Mesenchymal stem cell (in vitro differentiated cells and primary cell): ENCODE measurements around the gene SORCS1.

Experiments
- DNase-seq: peaks from one replicate; pipeline ENCODE4 v3.0.0-alpha.2; 2013
- H2AFZ ChIP-seq: one replicate; pipeline ENCODE4 v1.6.1; 2013; ENCODE audit warnings: low read depth, mild to moderate bottlenecking, control low read depth, inconsistent platforms, low read length, moderate library complexity
- H2AK5ac ChIP-seq: 2 replicates; pipeline ENCODE4 v1.6.1; 2013; ENCODE audit warnings: low read length, moderate library complexity, mild to moderate bottlenecking, inconsistent platforms; ENCODE audit not compliant: severe bottlenecking
- H2BK120ac ChIP-seq: one replicate; pipeline ENCODE4 v1.6.1; 2013; ENCODE audit warnings: low read depth, mild to moderate bottlenecking, inconsistent platforms, low read length, moderate library complexity
- H2BK12ac ChIP-seq, 2 experiments: one replicate each; pipeline ENCODE4 v1.6.1; 2013; ENCODE audit warnings: inconsistent platforms in 2 of 2, low read length in 2 of 2, mild to moderate bottlenecking in 2 of 2, moderate library complexity in 2 of 2, control low read depth in 1 of 2
- H2BK15ac ChIP-seq: one replicate; pipeline ENCODE4 v1.6.1; 2013; ENCODE audit warnings: mild to moderate bottlenecking, low read depth, inconsistent platforms; ENCODE audit not compliant: poor library complexity, severe bottlenecking
- H2BK5ac ChIP-seq: 2 replicates; pipeline ENCODE4 v1.6.1; 2013; ENCODE audit warnings: low read depth, mild to moderate bottlenecking, low read length, control low read depth, inconsistent platforms; ENCODE audit not compliant: poor library complexity, severe bottlenecking
- H3K14ac ChIP-seq, 2 experiments: one replicate each; pipeline ENCODE4 v1.6.1; 2013; ENCODE audit warnings: inconsistent platforms in 2 of 2, low read length in 2 of 2, control low read depth in 1 of 2, mild to moderate bottlenecking in 1 of 2, moderate library complexity in 1 of 2
- H3K18ac ChIP-seq, 2 experiments: one replicate each; pipeline ENCODE4 v1.6.1; 2013; ENCODE audit warnings: inconsistent platforms in 2 of 2, low read length in 2 of 2, control low read depth in 1 of 2, low read depth in 1 of 2, mild to moderate bottlenecking in 1 of 2
- H3K23ac ChIP-seq, 2 experiments: one replicate each; pipeline ENCODE4 v1.6.1; 2013; ENCODE audit warnings: inconsistent platforms in 2 of 2, low read length in 2 of 2, mild to moderate bottlenecking in 2 of 2, moderate library complexity in 2 of 2, control low read depth in 1 of 2
- H3K27ac ChIP-seq: 2 replicates; pipeline ENCODE4 v1.5.1; 2013; ENCODE audit warnings: mild to moderate bottlenecking, moderate library complexity, low read length, control low read depth, inconsistent platforms; ENCODE audit not compliant: poor library complexity, severe bottlenecking
- H3K27me3 ChIP-seq, 2 experiments: 2 replicates each; pipeline versions ENCODE4 v1.6.1 to v1.7.0; 2013; ENCODE audit warnings: low read length in 2 of 2, mild to moderate bottlenecking in 2 of 2, moderate library complexity in 2 of 2, control low read depth in 1 of 2, inconsistent platforms in 1 of 2; ENCODE audit not compliant: control insufficient read depth in 1 of 2, insufficient read depth in 1 of 2
- H3K36me3 ChIP-seq, 2 experiments: 2 replicates each; pipeline versions ENCODE4 v1.6.1 to v1.7.0; 2013; ENCODE audit warnings: low read length in 2 of 2, control low read depth in 1 of 2, inconsistent platforms in 1 of 2, low read depth in 1 of 2, mild to moderate bottlenecking in 1 of 2; ENCODE audit not compliant: insufficient read depth in 2 of 2, control insufficient read depth in 1 of 2
- H3K4ac ChIP-seq, 2 experiments: one replicate each; pipeline ENCODE4 v1.6.1; 2013; ENCODE audit warnings: inconsistent platforms in 2 of 2, low read length in 2 of 2, mild to moderate bottlenecking in 2 of 2, moderate library complexity in 2 of 2, control low read depth in 1 of 2, low read depth in 1 of 2
- H3K4me1 ChIP-seq: 2 replicates; pipeline ENCODE4 v1.6.1; 2013; ENCODE audit warnings: low read depth, low read length, control low read depth; ENCODE audit not compliant: control insufficient read depth, insufficient read depth
- H3K4me2 ChIP-seq: 2 replicates; pipeline ENCODE4 v1.6.1; 2013; ENCODE audit warnings: low read length, mild to moderate bottlenecking, inconsistent platforms; ENCODE audit not compliant: poor library complexity, severe bottlenecking
- H3K4me3 ChIP-seq, 2 experiments: 2 replicates each; pipeline versions ENCODE4 v1.5.1 to v1.7.0; 2013; ENCODE audit warnings: low read length in 2 of 2, mild to moderate bottlenecking in 2 of 2, control low read depth in 1 of 2, low read depth in 1 of 2; ENCODE audit not compliant: insufficient read depth in 1 of 2
- H3K79me1 ChIP-seq: replicated peaks from 2 replicates; pipeline ENCODE4 v1.6.1; 2013; ENCODE audit warnings: mild to moderate bottlenecking, control low read depth, low read length, inconsistent platforms; ENCODE audit not compliant: poor library complexity, severe bottlenecking
- H3K9ac ChIP-seq: 2 replicates; pipeline ENCODE4 v1.7.0; 2013; ENCODE audit warnings: mild to moderate bottlenecking, low read length, moderate library complexity
- H3K9me3 ChIP-seq: 2 replicates; pipeline ENCODE4 v1.7.0; 2013; ENCODE audit warnings: mild to moderate bottlenecking, low read length; ENCODE audit not compliant: control insufficient read depth
- H4K8ac ChIP-seq: one replicate; pipeline ENCODE4 v1.6.1; 2013; ENCODE audit warnings: inconsistent platforms, mild to moderate bottlenecking, low read length, moderate library complexity
- H4K91ac ChIP-seq: one replicate; pipeline ENCODE4 v1.6.1; 2013; ENCODE audit warnings: mild to moderate bottlenecking, low read length, inconsistent platforms
- WGBS: methylation state at CpG from one replicate; pipeline ENCODE4 v1.1.7; 2013; ENCODE audit warnings: mixed read lengths; 5-methylcytosine and 5-hydroxymethylcytosine counted together

Gene SORCS1

DNA sequence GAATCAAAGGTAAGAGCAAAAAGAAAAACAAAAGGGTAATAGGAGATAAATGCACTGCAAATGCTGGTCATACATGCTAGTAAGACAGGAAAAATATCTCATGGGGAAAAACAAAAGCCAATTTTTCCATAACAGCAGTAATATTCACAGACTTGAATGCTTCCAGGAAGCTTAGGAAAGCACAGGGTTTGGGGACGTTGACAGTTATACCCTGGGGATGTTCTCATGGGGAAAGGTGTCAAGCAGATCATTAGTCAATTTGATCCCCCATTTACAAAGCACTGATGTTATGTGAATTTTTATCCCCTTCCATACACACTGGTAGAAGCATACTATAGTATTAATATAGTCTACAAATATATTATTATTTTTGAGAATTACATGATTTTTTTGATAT is 232.7 kb downstream of the SORCS1 start:
- WGBS: 33% methylated on average over 1 of the region's 1 CpG
- Histone ChIP-seq H2BK12ac (no peak overlapping the region), H3K9me3 (peaks cover 2% of the 10 kb centered on the region), H3K4me3 (no peak overlapping the region), H3K27ac (no peak overlapping the region), H3K4ac (no peak overlapping the region), H3K27me3 (no peaks in the 10 kb centered on the region), H3K9ac (no peak overlapping the region), H3K4me1 (no peaks in the 10 kb centered on the region), H3K14ac (no peak overlapping the region), H3K18ac (no peak overlapping the region), H2BK15ac (no peak overlapping the region), H2BK120ac (no peak overlapping the region), H3K36me3 (no peaks in the 10 kb centered on the region), H2AK5ac (no peak overlapping the region), H4K8ac (no peak overlapping the region), H3K4me2 (no peak overlapping the region), H4K91ac (no peak overlapping the region), H2AFZ (no peak overlapping the region), H3K23ac (no peak overlapping the region), H2BK5ac (no peak overlapping the region), H3K79me1 (no peaks in the 10 kb centered on the region)
- DNase-seq: no peak

DNA sequence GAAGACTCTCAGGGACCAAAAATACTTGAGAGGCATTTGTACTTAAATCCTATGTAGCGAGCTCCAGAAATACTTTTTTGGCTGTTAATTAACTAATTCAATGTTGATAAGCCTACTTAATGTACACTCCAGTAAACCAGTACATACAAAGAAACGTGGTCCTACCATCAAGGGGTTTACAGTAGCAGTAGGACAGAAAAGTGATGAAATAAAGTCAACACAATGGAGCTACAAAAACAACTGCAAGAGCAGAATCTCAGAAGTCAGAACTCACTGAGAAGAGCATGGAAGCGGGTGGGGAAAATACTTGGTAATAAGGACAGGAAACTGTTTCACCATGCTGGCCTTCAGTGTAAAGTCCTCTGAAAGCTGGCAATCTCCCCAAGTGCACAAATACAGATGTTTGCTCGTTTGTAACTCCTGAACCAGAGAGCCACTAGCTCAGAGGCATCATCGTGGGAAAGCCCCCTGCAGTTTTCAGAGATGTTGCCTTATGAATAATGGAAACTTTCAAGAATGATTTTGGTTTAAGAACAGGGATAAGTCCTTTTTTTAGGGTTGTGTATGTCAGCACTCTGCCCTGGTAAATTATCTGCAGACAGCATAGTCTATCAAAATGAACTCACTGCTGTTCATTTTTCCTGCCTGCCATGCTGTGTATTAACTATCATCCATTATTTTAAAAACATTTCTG is 233.2 kb downstream of the SORCS1 start:
- no peak for DNase-seq
- H3K23ac ChIP-seq: no peak overlapping the region
- 47% methylated on average over 4 of the region's 5 CpGs for WGBS

DNA sequence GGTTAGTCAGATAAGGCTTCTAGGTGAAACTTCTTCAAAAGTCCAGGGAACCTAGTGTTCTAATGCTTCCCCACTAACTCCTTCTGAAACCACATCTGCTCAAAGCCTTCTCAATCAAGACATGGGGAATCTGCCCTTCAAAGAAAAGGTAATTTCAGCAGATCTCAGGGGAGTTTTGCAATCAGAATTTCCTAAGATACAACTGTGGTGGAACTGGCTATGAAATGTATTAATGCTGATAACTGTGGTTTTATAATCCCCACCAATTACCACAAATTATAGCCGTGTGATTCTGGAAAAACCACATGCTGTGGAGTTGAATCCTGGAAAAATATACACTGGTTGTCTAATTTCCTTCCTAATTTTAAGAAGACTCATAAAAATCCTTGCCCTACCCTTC is 233.8 kb downstream of the SORCS1 start:
- Histone ChIP-seq H3K23ac (no peak overlapping the region), H2AK5ac (no peak overlapping the region), H2AFZ (no peak overlapping the region), H3K36me3 (no peaks in the 10 kb centered on the region), H4K91ac (no peak overlapping the region), H3K18ac (no peak overlapping the region), H4K8ac (no peak overlapping the region), H3K9ac (no peak overlapping the region), H2BK120ac (no peak overlapping the region), H3K27ac (no peak overlapping the region), H3K14ac (no peak overlapping the region), H3K4me2 (no peak overlapping the region), H3K4me1 (no peaks in the 10 kb centered on the region), H3K9me3 (no peaks in the 10 kb centered on the region), H2BK5ac (no peak overlapping the region), H3K79me1 (no peaks in the 10 kb centered on the region), H3K4me3 (no peak overlapping the region), H3K4ac (no peak overlapping the region), H2BK15ac (no peak overlapping the region), H3K27me3 (no peaks in the 10 kb centered on the region), H2BK12ac (no peak overlapping the region)
- DNase-seq: no peak
- WGBS: 63% methylated on average over 1 of the region's 1 CpG

More for the DNA sequence above, 233.2 kb downstream of the SORCS1 start:
- Histone ChIP-seq H3K4ac (no peak overlapping the region), H2AK5ac (no peak overlapping the region), H3K27ac (no peak overlapping the region), H4K8ac (no peak overlapping the region), H2BK12ac (no peak overlapping the region), H3K36me3 (no peaks in the 10 kb centered on the region), H2AFZ (no peak overlapping the region), H2BK15ac (no peak overlapping the region), H2BK5ac (no peak overlapping the region), H3K4me1 (no peaks in the 10 kb centered on the region), H2BK120ac (no peak overlapping the region), H3K9me3 (peaks cover 2% of the 10 kb centered on the region), H3K9ac (no peak overlapping the region), H3K14ac (no peak overlapping the region), H4K91ac (no peak overlapping the region), H3K4me2 (no peak overlapping the region), H3K79me1 (no peaks in the 10 kb centered on the region), H3K18ac (no peak overlapping the region), H3K27me3 (no peaks in the 10 kb centered on the region), H3K4me3 (no peak overlapping the region)

DNA sequence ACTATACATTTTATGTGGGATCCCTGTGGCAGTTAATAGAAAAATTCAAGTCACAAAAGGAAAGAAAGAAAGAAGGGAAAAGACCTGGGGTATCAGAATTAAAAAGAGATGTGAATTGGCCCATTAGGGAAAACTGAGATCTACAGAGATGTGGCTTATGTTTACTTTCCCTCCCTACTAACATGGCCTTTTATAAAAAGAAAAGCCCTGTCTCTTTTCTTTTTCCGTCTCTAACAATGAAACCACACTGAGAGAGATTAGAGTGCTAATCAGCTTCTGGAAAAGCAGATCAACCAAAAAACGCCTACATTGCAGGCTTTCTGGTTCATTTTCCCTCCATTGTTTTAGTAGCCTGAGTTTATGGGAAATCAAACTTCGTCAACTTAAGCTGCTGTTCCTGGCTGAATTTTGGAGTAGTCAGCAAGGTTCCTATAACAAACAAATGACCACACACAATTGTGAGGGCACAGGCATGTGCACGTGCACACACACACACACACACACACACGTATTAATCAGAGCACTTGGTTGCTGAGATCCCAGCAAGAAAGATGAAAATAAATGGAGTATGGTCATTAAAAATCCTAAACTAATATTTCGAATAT is 235.1 kb downstream of the SORCS1 start:
- Histone ChIP-seq H4K91ac (no peak overlapping the region), H3K18ac (no peak overlapping the region), H2AFZ (no peak overlapping the region), H3K36me3 (no peaks in the 10 kb centered on the region), H3K4me3 (no peak overlapping the region), H2BK120ac (no peak overlapping the region), H2AK5ac (no peak overlapping the region), H3K4me2 (no peak overlapping the region), H3K23ac (no peak overlapping the region), H2BK15ac (no peak overlapping the region), H3K14ac (no peak overlapping the region), H3K4ac (no peak overlapping the region), H3K9me3 (no peaks in the 10 kb centered on the region), H2BK12ac (no peak overlapping the region), H3K9ac (no peak overlapping the region), H3K79me1 (no peaks in the 10 kb centered on the region), H4K8ac (no peak overlapping the region), H3K4me1 (no peaks in the 10 kb centered on the region), H2BK5ac (no peak overlapping the region), H3K27me3 (no peaks in the 10 kb centered on the region), H3K27ac (no peak overlapping the region)
- 71% methylated on average over 4 of the region's 6 CpGs for WGBS
- DNase-seq: no peak
